ENCODE results near the gene LCN10.

The LCN10 gene

GRCh38 chr9:136700959-136701667 is 41.6 kb downstream of the LCN10 start:
- DNase-seq (ENCODE audit: low read depth) = no peak

GRCh38 chr9:136700304-136700703 is 42.4 kb downstream of the LCN10 start:
- peak; percentile 61 for DNase-seq (ENCODE audit: low read depth)

- DNase-seq (ENCODE audit: low read depth) = no peak
These were observed 44.0 kb downstream of the LCN10 start for GRCh38 chr9:136698635-136699246.

GRCh38 chr9:136697821-136698526 is 44.8 kb downstream of the LCN10 start:
- no peak for DNase-seq (ENCODE audit: low read depth)

GRCh38 chr9:136697146-136697820 is 45.5 kb downstream of the LCN10 start:
- DNase-seq (ENCODE audit: low read depth) = no peak

- DNase-seq (ENCODE audit: low read depth) = no peak
These were observed 46.2 kb downstream of the LCN10 start for GRCh38 chr9:136696502-136696901.

GRCh38 chr9:136695955-136696354 is 46.8 kb downstream of the LCN10 start:
- DNase-seq (ENCODE audit: low read depth) = no peak

GRCh38 chr9:136695435-136695895 is 47.3 kb downstream of the LCN10 start:
- no peak for DNase-seq (ENCODE audit: low read depth)

GRCh38 chr9:136694872-136695247 is 47.9 kb downstream of the LCN10 start:
- DNase-seq (ENCODE audit: low read depth) = no peak

- peak; percentile 18 for DNase-seq (ENCODE audit: low read depth)
These were observed 48.4 kb downstream of the LCN10 start for GRCh38 chr9:136694163-136694871.

- DNase-seq (ENCODE audit: low read depth) = peak; percentile 15
These were observed 49.1 kb downstream of the LCN10 start for GRCh38 chr9:136693490-136694162.

GRCh38 chr9:136693135-136693489 is 49.6 kb downstream of the LCN10 start:
- DNase-seq (ENCODE audit: low read depth) = no peak

- no peak for DNase-seq (ENCODE audit: low read depth)
These were observed 50.3 kb downstream of the LCN10 start for GRCh38 chr9:136692185-136693134.

GRCh38 chr9:136691316-136692184 is 51.2 kb downstream of the LCN10 start:
- no peak for DNase-seq (ENCODE audit: low read depth)

GRCh38 chr9:136690806-136691261 is 51.9 kb downstream of the LCN10 start:
- no peak for DNase-seq (ENCODE audit: low read depth)

GRCh38 chr9:136690104-136690805 is 52.5 kb downstream of the LCN10 start:
- DNase-seq (ENCODE audit: low read depth) = no peak

GRCh38 chr9:136689108-136689460 is 53.7 kb downstream of the LCN10 start:
- DNase-seq (ENCODE audit: low read depth) = no peak

GRCh38 chr9:136688274-136689107 is 54.2 kb downstream of the LCN10 start:
- no peak for DNase-seq (ENCODE audit: low read depth)
